Endothelial cell of umbilical vein (primary cell): Measurements from ENCODE around the gene OPCML.

Experiments
- EZH2 ChIP-seq: IDR thresholded peaks from 2 replicates; pipeline ENCODE4 v1.6.1; 2012; ENCODE audit warnings: borderline replicate concordance, low read depth, mild to moderate bottlenecking, moderate library complexity, low read length, inconsistent platforms; ENCODE audit not compliant: severe bottlenecking
- POLR2A ChIP-seq: IDR thresholded peaks from 2 replicates; pipeline ENCODE4 v1.6.1; 2012; ENCODE audit warnings: low read depth, mild to moderate bottlenecking, control low read depth, low read length
- TF ChIP-seq, protein P1 (sequence below), 2 donors: IDR thresholded peaks; 1 replicate in 1 of 2; 2 replicates in 1 of 2; pipeline ENCODE4 v1.5.1; 2011; ENCODE audit warnings: low read length in 2 of 2, mild to moderate bottlenecking in 2 of 2, moderate library complexity in 2 of 2, control low read depth in 1 of 2, inconsistent platforms in 1 of 2, low read depth in 1 of 2; ENCODE audit not compliant: insufficient read depth in 1 of 2; ENCODE audit errors: extremely low read depth in 1 of 2

DNA sequence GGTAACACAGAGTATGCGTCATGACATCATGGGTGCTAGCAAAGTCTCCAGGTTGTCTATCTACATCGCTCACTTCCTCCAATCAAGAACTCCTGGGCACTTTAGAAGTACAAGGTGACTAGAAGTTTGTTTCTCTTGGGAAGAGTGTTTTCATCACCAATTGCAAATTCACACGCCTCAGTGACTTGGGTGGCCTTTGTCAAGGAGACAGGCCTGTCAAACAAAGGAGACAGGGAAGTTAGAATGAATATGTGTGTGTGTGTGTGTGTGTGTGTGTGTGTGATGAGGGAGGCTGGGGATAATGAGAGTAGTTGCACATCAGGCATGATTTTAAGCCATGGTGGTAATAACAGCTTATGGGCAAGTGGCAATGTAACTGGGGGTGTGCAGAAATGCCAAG, 953.2 kb downstream of the OPCML start:
- TF ChIP-seq, protein P1, sequence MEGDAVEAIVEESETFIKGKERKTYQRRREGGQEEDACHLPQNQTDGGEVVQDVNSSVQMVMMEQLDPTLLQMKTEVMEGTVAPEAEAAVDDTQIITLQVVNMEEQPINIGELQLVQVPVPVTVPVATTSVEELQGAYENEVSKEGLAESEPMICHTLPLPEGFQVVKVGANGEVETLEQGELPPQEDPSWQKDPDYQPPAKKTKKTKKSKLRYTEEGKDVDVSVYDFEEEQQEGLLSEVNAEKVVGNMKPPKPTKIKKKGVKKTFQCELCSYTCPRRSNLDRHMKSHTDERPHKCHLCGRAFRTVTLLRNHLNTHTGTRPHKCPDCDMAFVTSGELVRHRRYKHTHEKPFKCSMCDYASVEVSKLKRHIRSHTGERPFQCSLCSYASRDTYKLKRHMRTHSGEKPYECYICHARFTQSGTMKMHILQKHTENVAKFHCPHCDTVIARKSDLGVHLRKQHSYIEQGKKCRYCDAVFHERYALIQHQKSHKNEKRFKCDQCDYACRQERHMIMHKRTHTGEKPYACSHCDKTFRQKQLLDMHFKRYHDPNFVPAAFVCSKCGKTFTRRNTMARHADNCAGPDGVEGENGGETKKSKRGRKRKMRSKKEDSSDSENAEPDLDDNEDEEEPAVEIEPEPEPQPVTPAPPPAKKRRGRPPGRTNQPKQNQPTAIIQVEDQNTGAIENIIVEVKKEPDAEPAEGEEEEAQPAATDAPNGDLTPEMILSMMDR (IDR thresholded peaks at IDR 0.05; ENCODE audit: extremely low read depth in 1 of 2, insufficient read depth in 1 of 2, low read depth in 1 of 2, low read length in 2 of 2): no peak
- TF ChIP-seq EZH2 (no peak), POLR2A (no peak)
